Erythroblast (primary cell): ENCODE data around the gene NTRK1.

Experiments
- GATA1 ChIP-seq: IDR thresholded peaks from 2 replicates; pipeline ENCODE4 v1.6.1; 2011; ENCODE audit warnings: low read depth, mild to moderate bottlenecking, control low read depth, low read length, moderate library complexity
- POLR2A ChIP-seq: IDR thresholded peaks from 2 replicates; pipeline ENCODE4 v1.6.1; 2011; ENCODE audit warnings: mild to moderate bottlenecking, low read length

GRCh38 chr1:156908955-156909354, 48.3 kb downstream of the NTRK1 start:
- TF ChIP-seq POLR2A (no peak), GATA1 (no peak)
